B cell (primary cell): ENCODE measurements around the gene B4GALNT1.

Source experiments
- CTCF ChIP-seq: fragments of 200-600 bp; IDR thresholded peaks from one replicate; pipeline ENCODE4 v1.8.0; 2022; ENCODE audit warnings: antibody characterized with exemption, mild to moderate bottlenecking
- EZH2 ChIP-seq: IDR thresholded peaks from 2 replicates; pipeline ENCODE4 v1.6.1; 2012; ENCODE audit warnings: borderline replicate concordance, low read depth, mild to moderate bottlenecking, moderate library complexity, low read length; ENCODE audit not compliant: insufficient read depth, poor library complexity, severe bottlenecking

GRCh38 chr12:57585156-57585555, 47.8 kb downstream of the B4GALNT1 start:
- TF ChIP-seq CTCF (no peak), EZH2 (no peak)
